GM10266 (cell line): ENCODE results near the gene CEPT1.

ENCODE experiments used
- DNase-seq: peaks from one replicate; pipeline ENCODE4 v3.0.0; 2012; ENCODE audit errors: extremely low spot score
- CTCF ChIP-seq: IDR thresholded peaks from 2 replicates; pipeline ENCODE4 v1.5.1; 2012; ENCODE audit warnings: mild to moderate bottlenecking, low read depth; ENCODE audit not compliant: control insufficient read depth, insufficient read depth; ENCODE audit errors: missing control alignments

Gene CEPT1

DNA sequence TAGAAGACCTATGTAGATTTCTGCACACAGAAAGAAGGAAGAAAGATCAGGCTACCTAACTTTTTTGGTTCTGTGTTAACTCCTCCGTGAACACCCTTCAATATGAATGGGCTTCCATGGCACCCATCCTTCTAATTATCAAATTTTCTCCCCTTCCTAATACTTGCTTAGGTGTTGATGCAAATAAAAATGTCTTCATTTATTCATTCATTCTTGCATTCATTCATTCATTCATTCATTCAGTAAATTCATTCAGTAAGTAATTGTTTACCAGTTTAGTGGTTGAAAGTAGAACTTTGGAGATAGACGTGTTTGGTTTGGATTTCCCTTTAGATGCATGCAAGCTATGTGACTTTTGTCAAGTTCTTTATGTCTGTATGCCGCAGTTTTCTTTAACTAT is 92.1 kb downstream of the CEPT1 start:
- TF ChIP-seq CTCF: no peak
- DNase-seq: no peak

DNA sequence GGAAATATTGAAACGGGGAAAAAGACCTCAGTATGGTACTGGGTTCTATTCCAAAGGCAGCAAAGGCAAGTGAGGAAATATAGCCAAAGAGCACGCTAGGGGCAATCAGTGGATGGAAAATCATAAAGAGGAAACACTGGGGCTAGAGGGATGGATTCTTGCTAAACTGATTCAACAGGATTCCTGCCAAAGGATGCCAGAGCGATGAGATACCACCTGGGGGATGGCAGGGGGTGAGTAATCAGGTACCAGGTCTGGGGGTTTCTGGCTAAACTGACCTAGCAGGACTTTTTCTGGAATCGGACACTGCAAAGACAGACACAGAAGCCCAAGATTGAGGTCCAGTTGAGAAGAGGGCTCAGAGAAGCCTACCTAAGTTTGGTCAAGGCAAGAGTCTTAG is 94.2 kb downstream of the CEPT1 start:
- no peak for DNase-seq
- no peak for TF ChIP-seq CTCF
